ENCODE measurements around the gene CHDH.

CHDH gene

DNA sequence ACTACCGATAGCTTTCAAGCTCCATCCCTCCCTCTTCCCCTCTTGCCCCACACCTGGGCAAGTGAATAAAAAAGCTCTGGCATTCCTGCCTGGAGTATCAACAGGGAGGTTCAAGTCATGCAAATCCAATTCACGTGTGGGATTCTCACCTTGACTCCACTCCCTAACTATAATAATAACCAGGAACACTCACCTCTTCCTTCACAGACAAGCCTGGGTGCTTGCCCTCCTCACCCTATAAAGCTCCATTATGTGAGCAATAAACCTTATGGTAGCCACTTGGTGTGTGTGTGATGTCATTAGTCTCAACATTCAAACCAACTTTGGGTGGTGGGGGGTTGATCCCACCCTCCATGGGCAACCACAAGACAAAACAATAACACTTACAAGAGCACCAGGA, 16.6 kb downstream of the CHDH start:
- no peak overlapping the region for H3K4me2 ChIP-seq (ENCODE audit: low read depth, low read length, poor library complexity, severe bottlenecking)
- H3K9me3 ChIP-seq (ENCODE audit: insufficient read depth, low read length): no peaks in the 10 kb centered on the region
- no peak overlapping the region for H3K4me3 ChIP-seq (ENCODE audit: insufficient read depth, low read length, poor library complexity, severe bottlenecking)
- no peaks in the 10 kb centered on the region for H3K27me3 ChIP-seq (ENCODE audit: low read length)
- no peaks in the 10 kb centered on the region for H3K9me2 ChIP-seq (replicated peaks; ENCODE audit: insufficient read depth, low read length)
- no peak overlapping the region for H3K27ac ChIP-seq (ENCODE audit: low read depth, low read length)
- TF ChIP-seq, protein P1, sequence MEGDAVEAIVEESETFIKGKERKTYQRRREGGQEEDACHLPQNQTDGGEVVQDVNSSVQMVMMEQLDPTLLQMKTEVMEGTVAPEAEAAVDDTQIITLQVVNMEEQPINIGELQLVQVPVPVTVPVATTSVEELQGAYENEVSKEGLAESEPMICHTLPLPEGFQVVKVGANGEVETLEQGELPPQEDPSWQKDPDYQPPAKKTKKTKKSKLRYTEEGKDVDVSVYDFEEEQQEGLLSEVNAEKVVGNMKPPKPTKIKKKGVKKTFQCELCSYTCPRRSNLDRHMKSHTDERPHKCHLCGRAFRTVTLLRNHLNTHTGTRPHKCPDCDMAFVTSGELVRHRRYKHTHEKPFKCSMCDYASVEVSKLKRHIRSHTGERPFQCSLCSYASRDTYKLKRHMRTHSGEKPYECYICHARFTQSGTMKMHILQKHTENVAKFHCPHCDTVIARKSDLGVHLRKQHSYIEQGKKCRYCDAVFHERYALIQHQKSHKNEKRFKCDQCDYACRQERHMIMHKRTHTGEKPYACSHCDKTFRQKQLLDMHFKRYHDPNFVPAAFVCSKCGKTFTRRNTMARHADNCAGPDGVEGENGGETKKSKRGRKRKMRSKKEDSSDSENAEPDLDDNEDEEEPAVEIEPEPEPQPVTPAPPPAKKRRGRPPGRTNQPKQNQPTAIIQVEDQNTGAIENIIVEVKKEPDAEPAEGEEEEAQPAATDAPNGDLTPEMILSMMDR (IDR thresholded peaks at IDR 0.05; ENCODE audit: insufficient read depth, low read length, poor library complexity, severe bottlenecking): no peak
- TF ChIP-seq EZH2phosphoT487 (conservative IDR thresholded peaks at IDR 0.05; ENCODE audit: low read length): no peak
- H3K9ac ChIP-seq (ENCODE audit: low read length): no peak overlapping the region
- H3K79me2 ChIP-seq (ENCODE audit: insufficient read depth, low read length): peaks cover 15% of the 10 kb centered on the region; the same call in 1 of the 2 replicates
- H3F3A ChIP-seq (ENCODE audit: insufficient read depth): no peaks in the 10 kb centered on the region
- peaks cover 4% of the 10 kb centered on the region; the same call in 1 of the 2 replicates for H3K36me3 ChIP-seq (ENCODE audit: low read length)
- no peaks in the 10 kb centered on the region for H4K20me1 ChIP-seq (ENCODE audit: low read depth, low read length)
- H2AFZ ChIP-seq (ENCODE audit: low read depth, low read length, severe bottlenecking): no peak overlapping the region

- Histone ChIP-seq H4K20me1 (ENCODE audit: low read depth, low read length) (no peaks in the 10 kb centered on the region), H3K9me2 (replicated peaks; ENCODE audit: insufficient read depth, low read length) (no peaks in the 10 kb centered on the region), H3K4me2 (ENCODE audit: low read depth, low read length, poor library complexity, severe bottlenecking) (no peak overlapping the region), H2AFZ (ENCODE audit: low read depth, low read length, severe bottlenecking) (no peak overlapping the region), H3K79me2 (ENCODE audit: insufficient read depth, low read length) (peaks cover 15% of the 10 kb centered on the region; the same call in 1 of the 2 replicates), H3K27me3 (ENCODE audit: low read length) (no peaks in the 10 kb centered on the region), H3F3A (ENCODE audit: insufficient read depth) (no peaks in the 10 kb centered on the region), H3K9me3 (ENCODE audit: insufficient read depth, low read length) (no peaks in the 10 kb centered on the region), H3K9ac (ENCODE audit: low read length) (no peak overlapping the region), H3K36me3 (ENCODE audit: low read length) (peaks cover 4% of the 10 kb centered on the region; the same call in 1 of the 2 replicates), H3K27ac (ENCODE audit: low read depth, low read length) (no peak overlapping the region), H3K4me3 (ENCODE audit: insufficient read depth, low read length, poor library complexity, severe bottlenecking) (no peak overlapping the region)
- TF ChIP-seq, protein P1 (IDR thresholded peaks at IDR 0.05; ENCODE audit: insufficient read depth, low read length, poor library complexity, severe bottlenecking): no peak
- no peak for TF ChIP-seq EZH2phosphoT487 (conservative IDR thresholded peaks at IDR 0.05; ENCODE audit: low read length)
Measured at GRCh38 chr3:53828581-53828980, 17.6 kb downstream of the CHDH start.

- no peak overlapping the region for H3K27ac ChIP-seq (ENCODE audit: low read depth, low read length)
- peaks cover 15% of the 10 kb centered on the region; the same call in 1 of the 2 replicates for H3K79me2 ChIP-seq (ENCODE audit: insufficient read depth, low read length)
- TF ChIP-seq, protein P1 (IDR thresholded peaks at IDR 0.05; ENCODE audit: insufficient read depth, low read length, poor library complexity, severe bottlenecking): no peak
- no peak for TF ChIP-seq EZH2phosphoT487 (conservative IDR thresholded peaks at IDR 0.05; ENCODE audit: low read length)
- H3K4me2 ChIP-seq (ENCODE audit: low read depth, low read length, poor library complexity, severe bottlenecking): no peak overlapping the region
- no peaks in the 10 kb centered on the region; the same call in 1 of the 2 replicates for H3K36me3 ChIP-seq (ENCODE audit: low read length)
- H3K9ac ChIP-seq (ENCODE audit: low read length): no peak overlapping the region
- H3K27me3 ChIP-seq (ENCODE audit: low read length): no peaks in the 10 kb centered on the region
- no peak overlapping the region for H3K4me3 ChIP-seq (ENCODE audit: insufficient read depth, low read length, poor library complexity, severe bottlenecking)
- H3K9me2 ChIP-seq (replicated peaks; ENCODE audit: insufficient read depth, low read length): no peaks in the 10 kb centered on the region
- H2AFZ ChIP-seq (ENCODE audit: low read depth, low read length, severe bottlenecking): no peak overlapping the region
- no peaks in the 10 kb centered on the region for H3F3A ChIP-seq (ENCODE audit: insufficient read depth)
- no peaks in the 10 kb centered on the region for H3K9me3 ChIP-seq (ENCODE audit: insufficient read depth, low read length)
- no peaks in the 10 kb centered on the region for H4K20me1 ChIP-seq (ENCODE audit: low read depth, low read length)
Measured at GRCh38 chr3:53826048-53826447, 20.2 kb downstream of the CHDH start.
